Keratinocyte (primary cell): ENCODE data around the gene RARA. TPM values are rescaled to one million over a fixed set of nuclear protein-coding genes. Genes with fewer than 3 reads are reported as not detected.

Experiments
- DNase-seq: peaks from one replicate; pipeline ENCODE4 v3.0.0-alpha.2; 2011; ENCODE audit warnings: low read depth, missing footprints, low spot score
- FAIRE-seq: peaks from 2 replicates; lab custom pipeline; 2011; peaks lifted over from hg19 to GRCh38; lab: Jason Lieb, UNC
- H2AFZ ChIP-seq: 2 replicates; pipeline ENCODE4 v1.6.0; 2012; ENCODE audit warnings: low read length, control low read depth, inconsistent platforms; ENCODE audit not compliant: control insufficient read depth
- H3K27ac ChIP-seq: 2 replicates; pipeline ENCODE4 v1.5.1; 2011; ENCODE audit warnings: low read length; ENCODE audit not compliant: control insufficient read depth, insufficient read depth
- H3K27me3 ChIP-seq: 3 replicates; pipeline ENCODE4 v1.6.0; 2011; ENCODE audit warnings: low read length; ENCODE audit not compliant: control insufficient read depth, insufficient read depth; ENCODE audit errors: extremely low read depth
- H3K36me3 ChIP-seq, 2 experiments: 2 replicates in 1 of 2; 3 replicates in 1 of 2; pipeline ENCODE4 v1.5.1; 2011; ENCODE audit warnings: low read length in 2 of 2, mild to moderate bottlenecking in 1 of 2; ENCODE audit not compliant: control insufficient read depth in 2 of 2, insufficient read depth in 2 of 2; ENCODE audit errors: extremely low read depth in 1 of 2
- H3K4me1 ChIP-seq: 3 replicates; pipeline ENCODE4 v1.5.1; 2011; ENCODE audit warnings: low read length; ENCODE audit not compliant: control insufficient read depth, insufficient read depth; ENCODE audit errors: extremely low read depth
- H3K4me2 ChIP-seq: 3 replicates; pipeline ENCODE4 v1.6.0; 2011; ENCODE audit warnings: low read depth, low read length; ENCODE audit not compliant: control insufficient read depth, insufficient read depth; ENCODE audit errors: extremely low read depth
- H3K4me3 ChIP-seq, 3 experiments: fragments of 200-600 bp in 1 of 3; sonication (generic) in 1 of 3; 2 replicates in 2 of 3; 3 replicates in 1 of 3; pipeline ENCODE4 v1.5.1; 2011 to 2016; ENCODE audit warnings: low read length in 3 of 3, mild to moderate bottlenecking in 3 of 3, control low read depth in 2 of 3, inconsistent platforms in 1 of 3, low read depth in 1 of 3, mixed read lengths in 1 of 3, mixed run types in 1 of 3, moderate library complexity in 1 of 3; ENCODE audit not compliant: control insufficient read depth in 2 of 3, insufficient read depth in 2 of 3; ENCODE audit errors: extremely low read depth in 1 of 3
- H3K79me2 ChIP-seq: 2 replicates; pipeline ENCODE4 v1.6.0; 2012; ENCODE audit warnings: low read length; ENCODE audit not compliant: control insufficient read depth, insufficient read depth
- H3K9ac ChIP-seq: 3 replicates; pipeline ENCODE4 v1.6.0; 2011; ENCODE audit warnings: low read length; ENCODE audit not compliant: control insufficient read depth, insufficient read depth; ENCODE audit errors: extremely low read depth
- H3K9me1 ChIP-seq: 3 replicates; pipeline ENCODE4 v1.6.0; 2011; ENCODE audit warnings: low read length; ENCODE audit not compliant: control insufficient read depth, insufficient read depth; ENCODE audit errors: extremely low read depth
- H3K9me3 ChIP-seq: 2 replicates; pipeline ENCODE4 v1.5.1; 2012; ENCODE audit warnings: low read depth, low read length; ENCODE audit not compliant: control insufficient read depth
- H4K20me1 ChIP-seq: 3 replicates; pipeline ENCODE4 v1.6.0; 2011; ENCODE audit warnings: low read length; ENCODE audit not compliant: control insufficient read depth, insufficient read depth; ENCODE audit errors: extremely low read depth
- EZH2 ChIP-seq: IDR thresholded peaks from one replicate; pipeline ENCODE4 v1.6.1; 2012; ENCODE audit warnings: inconsistent platforms, mild to moderate bottlenecking, low read length, moderate library complexity
- dilution Hi-C: fragments of 300-500 bp; cut with MboI; formaldehyde crosslinking; loops from one replicate; pipeline ENCODE4 v1.7.0; 2020; ENCODE audit warnings: low sequenced_read_pairs; ENCODE audit not compliant: extremely low pct_ligation_motif_present
- polyA plus RNA-seq, 5 experiments: library from polyadenylated mRNA; depleted of rRNA in 3 of 5; stranded (reverse) in 3 of 5; stranded (forward) in 1 of 5; unstranded in 1 of 5; fragments of >200 nt; gene quantifications; 1 replicate in 1 of 5; 2 replicates in 3 of 5; 3 replicates in 1 of 5; pipeline versions ENCODE4 v1.2.1 to v1.2.3, GENCODE V29; 2011 to 2012; ENCODE audit warnings: missing spikeins in 2 of 5, low read depth in 1 of 5, low replicate concordance in 1 of 5
- TF ChIP-seq, protein P1 (sequence below), 3 experiments: IDR thresholded peaks in 1 of 3; conservative IDR thresholded peaks in 1 of 3; optimal IDR thresholded peaks in 1 of 3; 2 replicates in 2 of 3; 3 replicates in 1 of 3; pipeline versions ENCODE3 to v1.5.1; 2011; ENCODE audit warnings: low read length in 3 of 3, mild to moderate bottlenecking in 3 of 3, moderate library complexity in 2 of 3, control low read depth in 1 of 3, inconsistent platforms in 1 of 3; ENCODE audit not compliant: insufficient read depth in 2 of 3; ENCODE audit errors: extremely low read depth in 1 of 3

Gene RARA
- polyA plus RNA-seq, 1 donor (not counting 4 experiments of a cell fraction or from before 2014, with no cell fraction given) = 3.8 TPM

DNA sequence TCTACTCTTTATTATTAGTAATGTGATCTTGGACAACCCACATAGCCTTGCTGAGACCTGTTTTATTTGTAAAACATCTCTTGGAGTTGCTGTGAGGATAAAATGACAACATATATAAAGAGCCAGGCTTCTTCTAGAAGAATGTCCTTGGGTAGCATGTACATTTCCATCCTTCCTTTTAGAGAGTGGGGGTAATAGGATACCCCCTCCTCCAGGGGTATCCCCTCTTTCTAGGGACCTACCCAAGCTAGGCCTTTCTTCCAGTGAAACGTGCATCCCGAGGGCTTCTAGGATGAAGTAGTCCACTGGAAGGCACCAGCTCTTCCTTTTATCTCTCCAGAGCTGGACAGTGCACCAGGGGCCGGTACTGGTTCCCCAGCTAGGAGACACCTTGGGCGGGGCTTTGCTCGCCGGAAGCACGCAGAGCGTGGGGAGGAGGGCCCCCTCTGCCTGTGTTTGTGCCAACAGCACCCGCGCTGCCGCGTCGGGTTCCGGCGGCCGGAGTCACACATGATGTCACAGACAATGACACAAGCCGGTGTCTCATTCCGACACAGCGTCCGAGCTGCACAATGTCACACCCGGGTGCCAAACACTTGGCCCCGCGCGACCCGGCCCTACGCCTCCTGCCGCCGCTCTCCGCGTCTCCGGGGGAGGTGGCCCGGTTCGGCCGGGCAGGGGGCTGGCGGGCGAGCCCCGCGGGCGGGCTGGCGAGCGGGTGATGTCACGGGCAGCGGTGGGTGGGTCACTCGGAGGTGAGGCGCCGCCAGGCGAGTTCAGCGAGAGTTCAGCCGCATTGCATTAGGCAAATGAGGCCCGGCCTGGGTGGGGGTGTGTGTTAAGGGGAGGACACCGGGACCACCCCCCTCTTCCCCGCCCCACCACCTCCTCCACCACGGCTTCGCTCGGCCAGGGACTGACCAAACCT lies 32.2 kb downstream of the RARA start:
- Histone ChIP-seq H4K20me1 (peaks cover 3% of the 10 kb centered on the region), H2AFZ (no peak overlapping the region), H3K9me1 (no peaks in the 10 kb centered on the region), H3K36me3 (peaks cover 0 to 5% of the 10 kb centered on the region in 2 experiments), H3K4me2 (peak overlapping the region; percentile 76), H3K27me3 (no peaks in the 10 kb centered on the region), H3K9me3 (no peaks in the 10 kb centered on the region), H3K79me2 (peaks cover 24% of the 10 kb centered on the region), H3K9ac (peak overlapping the region; percentile 65), H3K4me1 (peaks cover 60% of the 10 kb centered on the region), H3K27ac (peak overlapping the region; percentile 33), H3K4me3 (peak overlapping the region; percentile 40 to 70 (median 63))
- TF ChIP-seq, protein P1, sequence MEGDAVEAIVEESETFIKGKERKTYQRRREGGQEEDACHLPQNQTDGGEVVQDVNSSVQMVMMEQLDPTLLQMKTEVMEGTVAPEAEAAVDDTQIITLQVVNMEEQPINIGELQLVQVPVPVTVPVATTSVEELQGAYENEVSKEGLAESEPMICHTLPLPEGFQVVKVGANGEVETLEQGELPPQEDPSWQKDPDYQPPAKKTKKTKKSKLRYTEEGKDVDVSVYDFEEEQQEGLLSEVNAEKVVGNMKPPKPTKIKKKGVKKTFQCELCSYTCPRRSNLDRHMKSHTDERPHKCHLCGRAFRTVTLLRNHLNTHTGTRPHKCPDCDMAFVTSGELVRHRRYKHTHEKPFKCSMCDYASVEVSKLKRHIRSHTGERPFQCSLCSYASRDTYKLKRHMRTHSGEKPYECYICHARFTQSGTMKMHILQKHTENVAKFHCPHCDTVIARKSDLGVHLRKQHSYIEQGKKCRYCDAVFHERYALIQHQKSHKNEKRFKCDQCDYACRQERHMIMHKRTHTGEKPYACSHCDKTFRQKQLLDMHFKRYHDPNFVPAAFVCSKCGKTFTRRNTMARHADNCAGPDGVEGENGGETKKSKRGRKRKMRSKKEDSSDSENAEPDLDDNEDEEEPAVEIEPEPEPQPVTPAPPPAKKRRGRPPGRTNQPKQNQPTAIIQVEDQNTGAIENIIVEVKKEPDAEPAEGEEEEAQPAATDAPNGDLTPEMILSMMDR (optimal IDR thresholded peaks at IDR 0.05 in 1 of 3, IDR thresholded peaks at IDR 0.05 in 1 of 3, conservative IDR thresholded peaks at IDR 0.05 in 1 of 3; ENCODE audit: extremely low read depth in 1 of 3, insufficient read depth in 2 of 3, low read length in 3 of 3) = no peak
- TF ChIP-seq EZH2 = no peak
- FAIRE-seq (no peak), DNase-seq (no peak)
- dilution Hi-C loops = no loop called here

GRCh38 chr17:40341808-40342503 lies 33.0 kb downstream of the RARA start:
- peak overlapping the region; percentile 33 for H3K27ac ChIP-seq
- peak overlapping the region; percentile 40 to 70 (median 63) for H3K4me3 ChIP-seq
- H3K36me3 ChIP-seq = peaks cover 0 to 5% of the 10 kb centered on the region in 2 experiments
- H3K9me3 ChIP-seq = no peaks in the 10 kb centered on the region
- H3K4me1 ChIP-seq = peaks cover 65% of the 10 kb centered on the region
- H3K27me3 ChIP-seq = no peaks in the 10 kb centered on the region
- no peak overlapping the region for H2AFZ ChIP-seq
- H3K9me1 ChIP-seq = no peaks in the 10 kb centered on the region
- peaks cover 28% of the 10 kb centered on the region for H3K79me2 ChIP-seq
- H3K9ac ChIP-seq = peak overlapping the region; percentile 65
- H3K4me2 ChIP-seq = peak overlapping the region; percentile 76
- FAIRE-seq (no peak), DNase-seq (no peak)
- dilution Hi-C loops = no loop called here
- H4K20me1 ChIP-seq = peaks cover 3% of the 10 kb centered on the region
- TF ChIP-seq, protein P1 (optimal IDR thresholded peaks at IDR 0.05 in 1 of 3, IDR thresholded peaks at IDR 0.05 in 1 of 3, conservative IDR thresholded peaks at IDR 0.05 in 1 of 3; ENCODE audit: extremely low read depth in 1 of 3, insufficient read depth in 2 of 3, low read length in 3 of 3) = no peak
- no peak for TF ChIP-seq EZH2
